ENCODE measurements around the gene MVK. TPM values are rescaled to one million over a fixed set of nuclear protein-coding genes. Genes with fewer than 3 reads are reported as not detected.

MVK gene
- total RNA-seq, 1 experiment from 2014 or later: 19.2 TPM

DNA sequence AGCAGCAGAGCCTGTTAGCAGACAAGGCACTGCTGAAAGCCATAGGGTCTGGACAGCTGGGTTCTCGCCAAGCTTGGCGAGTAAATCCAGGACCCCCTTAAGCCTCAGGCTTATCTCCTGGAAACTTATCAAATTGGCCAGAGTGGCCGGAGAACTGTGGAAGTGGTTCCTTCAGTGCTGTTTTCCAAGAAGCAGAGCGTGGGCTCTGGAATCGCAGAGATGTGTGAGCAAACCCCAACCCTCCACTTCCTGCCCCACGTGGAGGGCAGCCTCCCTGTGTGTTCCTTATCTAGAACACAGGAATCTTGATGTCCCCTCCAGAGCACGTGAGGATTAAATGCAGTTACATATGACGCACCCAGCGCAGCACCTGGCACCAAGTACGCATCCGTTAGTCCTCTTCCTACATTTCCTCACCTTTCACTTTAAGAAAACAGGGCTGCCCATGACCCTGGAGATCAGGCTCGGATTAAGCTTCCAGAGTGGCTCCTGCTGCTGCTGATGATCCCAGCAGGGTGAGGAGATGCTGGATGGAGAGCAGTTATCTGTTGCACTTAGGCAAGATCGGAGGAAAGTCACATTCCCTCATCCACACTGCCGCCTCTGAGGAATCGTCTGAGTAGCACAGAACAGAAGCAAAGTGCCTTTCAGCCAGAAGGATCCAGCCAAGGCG, 35.3 kb upstream of the MVK start:
- Mint-ChIP-seq H3K4me1 (0 out of 4 replicates have a peak, but pooled peaks cover 4 to 6% of the 10 kb centered on the region in 2 experiments), H3K27me3 (ENCODE audit: low read depth) (no peaks in the 10 kb centered on the region), H3K4me3 (no peak overlapping the region), H3K9me3 (no peaks in the 10 kb centered on the region), H3K36me3 (ENCODE audit: insufficient read depth in 1 of 3, low read depth in 3 of 3) (peaks cover 0 to 3% (median 0%) of the 10 kb centered on the region in 3 experiments; a peak in 2 of 7 replicates), H3K27ac (no peak overlapping the region; a peak in 1 of 7 replicates)
- H3K4me2 ChIP-seq (ENCODE audit: insufficient read depth, insufficient read length, low read length): no peak overlapping the region
- no peak for DNase-seq
- no peak overlapping the region for H2BK20ac ChIP-seq (ENCODE audit: low read depth, low read length, poor library complexity, severe bottlenecking)
- H3K4me1 ChIP-seq (ENCODE audit: insufficient read depth, low read length): no peaks in the 10 kb centered on the region
- no peak overlapping the region for H2AK5ac ChIP-seq (ENCODE audit: insufficient read length, low read length)
- H4K20me1 ChIP-seq (ENCODE audit: control insufficient read depth, insufficient read depth, insufficient read length): no peaks in the 10 kb centered on the region
- H2BK5ac ChIP-seq (ENCODE audit: insufficient read length, low read length): no peak overlapping the region
- no peak overlapping the region for H3K27ac ChIP-seq (ENCODE audit: insufficient read length, low read depth, low read length)
- H3K18ac ChIP-seq (ENCODE audit: insufficient read length, low read depth, low read length): no peak overlapping the region
- H3K23me2 ChIP-seq (ENCODE audit: insufficient read length, low read depth, low read length, poor library complexity, severe bottlenecking): no peaks in the 10 kb centered on the region
- no peak overlapping the region for H3K56ac ChIP-seq (ENCODE audit: insufficient read length, low read depth, low read length)
- H3K23ac ChIP-seq (ENCODE audit: insufficient read length, low read depth, low read length): no peak overlapping the region
- H4K5ac ChIP-seq (ENCODE audit: insufficient read length, low read depth, low read length): no peak overlapping the region
- no peaks in the 10 kb centered on the region for H3K79me1 ChIP-seq (ENCODE audit: insufficient read depth, low read depth, low read length, poor library complexity, severe bottlenecking)
- no peak overlapping the region for H2BK12ac ChIP-seq (ENCODE audit: insufficient read length, low read depth, low read length)
- H2AFZ ChIP-seq (ENCODE audit: low read length): no peak overlapping the region
- H3K4ac ChIP-seq (ENCODE audit: low read depth, low read length): no peak overlapping the region
- no peak overlapping the region for H2BK15ac ChIP-seq (ENCODE audit: low read depth, low read length)
- no peak overlapping the region for H3K9ac ChIP-seq (ENCODE audit: extremely low read depth, insufficient read length, low read length)
- H3K9me3 ChIP-seq (ENCODE audit: control insufficient read depth, low read depth, low read length): no peaks in the 10 kb centered on the region
- no peak overlapping the region; the same call in 1 of the 2 replicates for H3K14ac ChIP-seq (ENCODE audit: insufficient read depth, low read length)
- WGBS (ENCODE audit: extremely low coverage, insufficient read length, low lambda C conversion rate): no CpG with 5 or more reads among the region's 16 CpGs
- no peak overlapping the region for H4K8ac ChIP-seq (replicated peaks; ENCODE audit: insufficient read length, low read depth, low read length)
- H4K91ac ChIP-seq (ENCODE audit: insufficient read length, low read depth, low read length): no peak overlapping the region
- H2BK120ac ChIP-seq (ENCODE audit: low read depth, low read length, poor library complexity, severe bottlenecking): no peak overlapping the region
- TF ChIP-seq, protein P1, sequence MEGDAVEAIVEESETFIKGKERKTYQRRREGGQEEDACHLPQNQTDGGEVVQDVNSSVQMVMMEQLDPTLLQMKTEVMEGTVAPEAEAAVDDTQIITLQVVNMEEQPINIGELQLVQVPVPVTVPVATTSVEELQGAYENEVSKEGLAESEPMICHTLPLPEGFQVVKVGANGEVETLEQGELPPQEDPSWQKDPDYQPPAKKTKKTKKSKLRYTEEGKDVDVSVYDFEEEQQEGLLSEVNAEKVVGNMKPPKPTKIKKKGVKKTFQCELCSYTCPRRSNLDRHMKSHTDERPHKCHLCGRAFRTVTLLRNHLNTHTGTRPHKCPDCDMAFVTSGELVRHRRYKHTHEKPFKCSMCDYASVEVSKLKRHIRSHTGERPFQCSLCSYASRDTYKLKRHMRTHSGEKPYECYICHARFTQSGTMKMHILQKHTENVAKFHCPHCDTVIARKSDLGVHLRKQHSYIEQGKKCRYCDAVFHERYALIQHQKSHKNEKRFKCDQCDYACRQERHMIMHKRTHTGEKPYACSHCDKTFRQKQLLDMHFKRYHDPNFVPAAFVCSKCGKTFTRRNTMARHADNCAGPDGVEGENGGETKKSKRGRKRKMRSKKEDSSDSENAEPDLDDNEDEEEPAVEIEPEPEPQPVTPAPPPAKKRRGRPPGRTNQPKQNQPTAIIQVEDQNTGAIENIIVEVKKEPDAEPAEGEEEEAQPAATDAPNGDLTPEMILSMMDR (conservative IDR thresholded peaks at IDR 0.05): no peak
- no peak overlapping the region for H3T11ph ChIP-seq (ENCODE audit: low read length)
- no peaks in the 10 kb centered on the region for H3K79me2 ChIP-seq (ENCODE audit: insufficient read depth, low read length)
- H3K27me3 ChIP-seq (ENCODE audit: insufficient read depth, low read length): no peaks in the 10 kb centered on the region

All from H9 (cell line).